Neural cell (in vitro differentiated cells): Measurements from ENCODE around the gene AIFM2.

Source experiments
- CTCF ChIP-seq: fragments of 450-650 bp; IDR thresholded peaks from 2 replicates; pipeline ENCODE4 v1.5.1; 2014; ENCODE audit warnings: antibody characterized with exemption, mild to moderate bottlenecking, moderate library complexity; ENCODE audit not compliant: poor library complexity, severe bottlenecking
- EP300 ChIP-seq: fragments of 450-650 bp; conservative IDR thresholded peaks from 2 replicates; pipeline ENCODE4 v1.6.1; 2014; ENCODE audit warnings: antibody characterized with exemption, mild to moderate bottlenecking, moderate library complexity; ENCODE audit not compliant: poor library complexity, severe bottlenecking
- EZH2 ChIP-seq: fragments of 200-600, 300-800 bp; shearing (Covaris generic), sonication (generic); IDR thresholded peaks from 2 replicates; pipeline ENCODE4 v1.6.1; 2014; ENCODE audit warnings: antibody characterized with exemption, low read length, borderline replicate concordance, mild to moderate bottlenecking; ENCODE audit not compliant: insufficient read depth, poor library complexity, severe bottlenecking

- TF ChIP-seq CTCF, result no peak
- TF ChIP-seq EP300, result no peak
- no peak for TF ChIP-seq EZH2
Observed at GRCh38 chr10:70078937-70079336, 53.7 kb downstream of the AIFM2 start.
